ENCODE data around the gene SUGCT. TPM values are rescaled to one million over a fixed set of nuclear protein-coding genes. Genes with fewer than 3 reads are reported as not detected.
A peak's percentile ranks its signal among the peaks of the same experiment; 100 is the strongest.
"Not testable (repeated sequence)": the region's sequence is repeated elsewhere in the genome, so short reads cannot be mapped to it uniquely, and the experiment has no call there.

The SUGCT gene
- 1.5 TPM for polyA plus RNA-seq (2012; ENCODE audit: insufficient read depth, insufficient read length)

- peak; percentile 89 for DNase-seq (ENCODE audit: low read depth, low spot score)
- H3K4me3 ChIP-seq (ENCODE audit: low read length), result peak within 1 kb of the TSS; percentile 92
These were observed at the start of gene SUGCT, which contains the start of gene MPLKIP for GRCh38 chr7:40134428-40135316. TSS of gene SUGCT (plus strand) at chr7:40135005. TSS of gene MPLKIP (minus strand) at chr7:40134622. CDS start at chr7:40134567, 55 bp downstream.

- no peak for DNase-seq (ENCODE audit: low read depth, low spot score)
- H3K4me3 ChIP-seq (ENCODE audit: low read length), result no peak overlapping the region
These were observed 42.6 kb upstream of the SUGCT start for GRCh38 chr7:40092182-40092581.

DNA sequence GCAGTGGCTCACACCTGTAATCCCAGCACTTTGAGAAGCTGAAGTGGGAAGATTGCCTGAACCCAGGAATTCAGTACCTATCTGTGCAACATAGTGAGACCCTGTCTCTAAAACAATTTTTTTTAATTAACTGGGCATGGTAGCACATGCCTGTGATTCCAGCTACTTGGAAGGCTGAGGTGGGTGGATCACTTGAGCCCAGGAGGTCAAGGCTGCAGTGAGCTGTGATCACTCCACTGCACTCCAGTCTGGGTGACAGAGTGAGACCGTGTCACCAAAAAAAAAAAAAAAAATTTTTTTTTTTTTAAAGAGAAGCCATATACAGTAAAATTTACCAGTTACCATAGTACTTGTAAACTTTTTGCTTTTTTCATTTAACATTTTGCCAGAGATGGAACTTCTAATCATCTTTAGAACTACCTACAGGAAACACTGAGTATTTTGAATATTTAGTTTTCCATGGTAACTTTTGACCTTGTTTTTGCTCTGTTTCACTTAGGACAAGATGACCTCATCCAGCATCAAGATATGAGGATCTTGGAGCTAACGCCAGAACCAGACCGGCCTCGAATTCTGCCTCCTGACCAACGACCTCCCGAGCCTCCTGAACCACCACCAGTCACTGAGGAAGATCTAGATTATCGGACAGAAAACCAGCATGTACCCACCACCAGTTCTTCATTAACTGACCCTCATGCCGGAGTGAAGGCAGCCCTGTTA, 41.0 kb upstream of the SUGCT start:
- no peak for DNase-seq (ENCODE audit: low read depth, low spot score)
- no peak overlapping the region for H3K4me3 ChIP-seq (ENCODE audit: low read length)

GRCh38 chr7:40095230-40095629, 39.6 kb upstream of the SUGCT start:
- H3K4me3 ChIP-seq (ENCODE audit: low read length), result no peak overlapping the region
- no peak for DNase-seq (ENCODE audit: low read depth, low spot score)

DNA sequence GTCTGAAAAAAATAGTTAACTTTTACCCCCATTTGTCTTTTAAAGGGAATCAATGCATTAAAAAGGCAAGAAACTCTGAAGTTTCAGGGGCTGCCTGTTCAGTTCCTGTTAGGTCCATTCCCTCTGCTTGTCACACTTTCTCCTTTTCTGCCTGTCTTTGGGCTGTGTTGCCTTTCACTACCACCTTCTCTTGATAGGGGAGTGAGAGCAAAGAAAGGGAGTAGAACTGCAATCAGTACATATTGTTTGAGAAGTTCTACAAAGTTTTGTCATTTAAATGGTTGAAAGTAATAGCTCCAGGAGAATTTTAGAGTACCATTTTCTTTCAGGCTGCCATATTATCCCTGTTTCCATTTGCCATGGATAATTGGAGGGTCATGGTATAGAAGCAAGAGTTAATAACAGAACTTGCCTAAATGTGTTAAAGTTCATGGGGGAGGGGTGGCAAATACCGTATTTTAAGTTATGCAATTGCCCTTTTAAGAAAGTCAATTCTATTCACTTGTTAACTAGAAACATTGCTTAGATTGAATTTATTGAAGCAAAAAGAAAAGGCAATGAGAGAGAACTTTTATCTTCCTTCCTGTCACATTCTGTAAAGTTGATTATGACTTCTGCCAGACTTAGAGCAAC, 39.0 kb upstream of the SUGCT start:
- H3K4me3 ChIP-seq (ENCODE audit: low read length), result no peak overlapping the region
- DNase-seq (ENCODE audit: low read depth, low spot score), result no peak

GRCh38 chr7:40097728-40098127, 37.1 kb upstream of the SUGCT start:
- DNase-seq (ENCODE audit: low read depth, low spot score), result no peak
- no peak overlapping the region for H3K4me3 ChIP-seq (ENCODE audit: low read length)

DNA sequence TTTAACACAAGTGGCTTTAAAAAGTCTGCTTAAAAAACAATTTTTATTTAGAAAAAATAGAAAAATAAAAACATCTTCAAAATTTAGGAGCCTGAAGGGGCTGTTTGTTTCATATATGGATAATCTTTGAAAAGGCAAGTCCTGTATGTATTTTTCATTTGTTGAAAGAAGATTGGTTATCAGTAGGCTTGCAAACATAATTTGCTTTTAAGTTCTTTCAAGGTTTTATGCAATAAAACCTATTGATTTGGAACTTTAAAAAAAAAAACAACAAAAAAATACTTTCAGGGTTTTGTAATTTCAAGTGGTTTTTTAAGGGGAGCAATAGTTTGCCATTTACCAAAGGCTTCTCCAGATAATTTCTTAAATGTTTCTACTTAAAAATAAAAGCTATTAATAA, 36.0 kb upstream of the SUGCT start:
- DNase-seq (ENCODE audit: low read depth, low spot score), result no peak
- H3K4me3 ChIP-seq (ENCODE audit: low read length), result no peak overlapping the region

DNA sequence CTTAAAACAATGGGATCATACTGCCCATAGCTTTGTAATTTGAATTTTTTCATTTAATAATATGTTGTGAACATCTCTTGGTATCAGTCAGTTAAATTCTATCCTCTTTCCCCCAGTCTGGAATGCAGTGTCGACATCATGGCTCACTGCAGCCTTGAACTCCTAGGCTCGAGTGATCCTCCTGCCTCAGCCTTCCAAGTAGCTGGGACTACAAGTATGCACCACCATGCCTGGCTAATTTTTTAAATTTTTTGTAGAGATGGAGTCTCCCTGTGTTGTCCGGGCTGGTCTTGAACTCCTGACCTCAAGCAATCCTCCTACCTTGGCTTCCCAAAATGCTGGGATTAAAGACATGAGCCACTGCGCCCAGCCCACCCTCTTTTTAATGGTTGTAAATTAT, 35.0 kb upstream of the SUGCT start:
- DNase-seq (ENCODE audit: low read depth, low spot score), result no peak
- H3K4me3 ChIP-seq (ENCODE audit: low read length), result no peak overlapping the region

- H3K4me3 ChIP-seq (ENCODE audit: low read length), result no peak overlapping the region
- no peak for DNase-seq (ENCODE audit: low read depth, low spot score)
These were observed 33.6 kb upstream of the SUGCT start for GRCh38 chr7:40101201-40101600.

- H3K4me3 ChIP-seq (ENCODE audit: low read length), result no peak overlapping the region
- no peak for DNase-seq (ENCODE audit: low read depth, low spot score)
These were observed 31.9 kb upstream of the SUGCT start for GRCh38 chr7:40102897-40103296.

- H3K4me3 ChIP-seq (ENCODE audit: low read length), result no peak overlapping the region
- no peak for DNase-seq (ENCODE audit: low read depth, low spot score)
These were observed 28.8 kb upstream of the SUGCT start for GRCh38 chr7:40105879-40106473.

- DNase-seq (ENCODE audit: low read depth, low spot score), result no peak
- H3K4me3 ChIP-seq (ENCODE audit: low read length), result no peak overlapping the region
These were observed 18.9 kb upstream of the SUGCT start for GRCh38 chr7:40115936-40116335.

DNA sequence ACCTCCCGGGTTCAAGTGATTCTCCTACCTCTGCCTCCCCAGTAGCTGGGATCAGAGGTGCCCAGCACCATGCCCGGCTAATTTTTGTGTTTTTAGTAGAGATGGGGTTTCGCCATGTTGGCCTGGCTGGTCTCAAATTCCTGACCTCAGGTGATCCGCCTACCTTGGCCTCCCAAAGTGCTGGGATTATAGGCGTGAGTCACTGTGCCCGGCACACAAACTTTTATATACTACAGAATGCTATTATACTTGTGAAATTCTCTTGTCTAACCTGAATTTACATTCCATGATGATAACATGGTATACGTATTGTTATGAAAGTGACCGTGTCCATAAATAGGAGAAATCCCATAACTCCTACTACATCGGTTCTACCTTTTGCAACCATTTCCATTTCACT, 17.6 kb upstream of the SUGCT start:
- not testable (repeated sequence) for DNase-seq (ENCODE audit: low read depth, low spot score); H3K4me3 ChIP-seq (ENCODE audit: low read length)

DNA sequence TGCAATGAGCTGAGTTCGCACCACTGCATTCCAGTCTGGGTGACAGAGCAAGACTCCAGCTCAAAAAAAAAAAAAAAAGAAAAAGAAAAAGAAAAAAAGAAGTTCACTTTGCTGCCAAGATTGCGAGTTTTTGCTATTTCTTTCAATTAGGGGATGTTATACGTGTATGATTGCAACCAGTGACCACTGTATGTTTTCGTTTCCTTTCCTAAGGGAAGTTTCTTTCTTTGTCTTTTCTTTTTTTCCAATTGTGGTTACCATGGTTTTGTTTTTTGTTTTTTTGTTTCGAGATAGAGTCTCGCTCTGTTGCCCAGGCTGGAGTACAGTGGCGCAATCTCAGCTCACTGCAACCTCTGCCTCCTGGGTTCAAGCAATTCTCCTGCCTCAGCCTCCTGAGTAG, 16.6 kb upstream of the SUGCT start:
- not testable (repeated sequence) for DNase-seq (ENCODE audit: low read depth, low spot score)

DNA sequence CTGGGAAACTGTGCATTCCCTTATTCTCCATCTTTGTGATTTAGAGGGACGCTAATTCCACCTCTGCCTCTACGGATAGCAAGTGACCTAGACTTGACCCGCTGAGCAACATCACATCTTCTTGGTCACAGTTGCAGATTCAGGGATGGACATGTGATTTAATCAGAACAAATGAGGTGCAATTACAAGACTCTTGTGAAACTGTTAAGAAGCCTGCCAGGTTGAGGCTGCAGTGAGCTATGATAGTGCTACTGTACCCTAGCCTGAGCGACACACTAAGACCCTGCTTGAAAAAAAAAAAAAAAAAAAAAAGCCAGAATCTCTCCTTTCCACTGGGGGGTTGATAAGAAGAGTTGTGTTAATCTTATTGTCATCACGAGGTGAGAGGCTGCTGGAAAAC, 14.8 kb upstream of the SUGCT start:
- DNase-seq (ENCODE audit: low read depth, low spot score), result no peak
- no peak overlapping the region for H3K4me3 ChIP-seq (ENCODE audit: low read length)

More for the DNA sequence above, 16.6 kb upstream of the SUGCT start:
- not testable (repeated sequence) for H3K4me3 ChIP-seq (ENCODE audit: low read length)

GRCh38 chr7:40122100-40122939, 12.5 kb upstream of the SUGCT start:
- not testable (repeated sequence) for DNase-seq (ENCODE audit: low read depth, low spot score); H3K4me3 ChIP-seq (ENCODE audit: low read length)

DNA sequence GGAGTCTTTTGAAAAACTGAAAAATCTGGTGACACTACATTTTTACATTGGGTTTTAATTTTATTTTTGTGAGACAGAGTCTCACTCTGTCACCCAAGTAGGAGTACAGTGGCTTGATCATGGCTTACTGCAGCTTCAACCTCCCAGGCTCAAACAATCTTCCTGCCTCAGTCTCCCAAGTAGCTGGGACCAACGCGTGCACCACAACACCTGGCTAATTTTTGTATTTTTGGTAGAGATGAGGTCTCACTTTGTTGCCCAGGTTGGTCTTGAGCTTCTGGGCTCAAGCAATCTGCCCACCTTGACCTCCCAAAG, 11.9 kb upstream of the SUGCT start:
- no peak overlapping the region for H3K4me3 ChIP-seq (ENCODE audit: low read length)
- DNase-seq (ENCODE audit: low read depth, low spot score), result no peak

DNA sequence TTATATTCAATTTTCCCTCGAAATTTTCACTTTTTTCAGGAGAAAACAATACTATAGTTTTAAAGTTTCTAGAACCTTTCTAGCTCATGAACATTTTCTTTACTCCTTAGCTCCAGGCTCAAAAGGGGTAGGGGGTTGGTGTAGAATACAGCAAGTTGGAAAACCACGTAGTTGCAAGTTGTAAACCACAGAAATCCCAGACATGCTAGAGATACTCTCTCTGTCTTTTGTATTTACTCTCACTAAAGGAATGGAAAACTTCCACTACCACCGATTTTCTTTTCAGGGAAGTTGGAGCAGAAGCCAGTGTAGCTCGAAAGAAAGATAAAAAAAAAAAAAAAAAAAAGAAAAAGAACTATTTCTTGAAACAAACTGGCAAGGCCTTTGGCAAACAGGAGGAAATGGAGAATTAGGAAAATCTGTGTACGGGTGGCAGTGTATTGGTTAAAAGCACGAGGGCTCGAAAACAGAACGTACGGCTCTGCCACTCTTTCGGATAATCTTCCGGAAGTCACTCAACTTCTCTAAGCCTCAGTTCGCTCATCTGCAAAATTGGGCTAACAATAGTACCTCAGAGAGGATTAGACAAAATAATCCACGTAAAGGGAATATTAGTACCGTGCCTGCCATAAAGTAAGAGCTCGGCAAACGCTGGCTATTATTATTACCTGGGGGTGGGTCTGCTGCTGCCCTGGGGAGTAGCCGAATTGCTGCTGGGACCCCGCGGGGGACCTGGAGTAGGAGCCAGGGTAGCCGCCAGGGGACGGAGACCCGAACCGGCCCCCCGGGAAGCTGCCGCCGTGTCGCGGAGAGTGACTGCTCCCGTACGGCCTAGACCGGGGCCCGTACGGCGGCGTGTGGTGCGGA, 1.0 kb upstream of the SUGCT start:
- peak overlapping the region; percentile 92 for H3K4me3 ChIP-seq (ENCODE audit: low read length)
- DNase-seq (ENCODE audit: low read depth, low spot score), result peak; percentile 24

Data from Jurkat, Clone E6-1 (cell line).